GM21528 (cell line): ENCODE measurements around the gene PSPC1.

ENCODE experiments used
- ATAC-seq: cut with Tn5 transposase; IDR thresholded peaks from one replicate; pipeline ENCODE4 v1.9.1; 2021; ENCODE audit warnings: mild to moderate bottlenecking, moderate library complexity; ENCODE audit not compliant: unreplicated experiment, low FRiP score

Gene PSPC1

DNA sequence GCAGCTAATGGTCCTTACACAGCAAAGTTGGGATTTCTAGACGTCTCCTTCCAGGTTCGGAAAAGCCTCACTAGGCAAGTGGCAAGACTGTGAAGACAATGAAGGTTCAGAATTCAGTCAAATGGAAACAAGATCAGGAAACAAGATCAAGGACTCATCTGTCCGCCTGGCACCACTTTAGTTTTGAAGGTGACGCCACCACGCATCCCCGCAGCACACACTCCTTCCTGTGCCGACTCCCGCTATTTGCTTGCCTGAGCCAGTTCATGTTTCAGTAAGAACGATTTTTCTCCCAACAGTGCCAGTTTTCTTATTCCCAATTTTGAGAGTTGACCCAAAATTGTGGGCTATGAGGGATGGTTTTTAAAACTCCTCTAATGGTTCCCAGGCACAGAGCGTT is 107.8 kb downstream of the PSPC1 start:
- no peak for ATAC-seq

DNA sequence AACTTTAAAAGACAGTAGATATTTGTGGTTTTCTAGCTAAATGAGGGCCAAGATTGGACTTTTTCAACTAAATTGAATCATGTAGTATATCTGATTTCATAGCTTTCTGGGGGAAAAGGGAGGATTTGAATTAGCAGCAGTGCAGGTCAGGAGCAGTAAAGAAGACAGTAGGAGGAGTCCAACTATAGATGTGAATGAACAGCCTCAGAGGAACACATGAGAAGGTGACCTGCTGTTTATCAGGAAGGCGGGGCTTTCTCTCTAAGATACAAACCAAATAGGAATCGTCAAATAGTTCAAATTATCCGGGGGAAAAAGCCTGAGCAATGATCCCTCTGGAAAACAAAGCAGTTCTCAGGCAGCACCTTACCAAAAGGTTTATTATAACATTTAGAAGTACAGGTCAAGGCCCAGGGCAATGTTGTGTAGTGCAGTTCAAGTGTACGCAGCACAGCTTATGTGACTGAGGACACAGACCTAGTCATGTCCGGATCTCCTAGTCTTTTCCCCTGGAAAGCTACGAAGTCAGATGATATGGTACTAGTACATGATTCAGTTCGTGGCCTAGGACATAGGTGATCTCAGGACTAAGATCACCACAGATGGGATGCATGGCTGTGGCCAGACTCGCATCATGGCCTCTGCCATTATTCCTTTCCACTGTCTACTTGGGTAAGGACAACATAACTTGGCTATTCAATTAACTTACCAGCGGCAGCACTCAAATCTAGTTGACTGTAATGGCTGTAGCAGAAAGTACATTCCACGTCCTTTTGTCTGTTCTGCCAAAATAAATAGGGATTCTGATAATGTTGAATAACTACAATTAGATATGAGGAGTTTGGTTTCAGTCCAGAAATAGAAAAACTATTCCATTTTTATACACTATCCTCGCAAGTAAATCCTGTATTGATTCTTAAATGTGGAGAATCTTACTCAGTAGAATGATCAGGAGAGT is 109.0 kb downstream of the PSPC1 start:
- ATAC-seq: no peak

DNA sequence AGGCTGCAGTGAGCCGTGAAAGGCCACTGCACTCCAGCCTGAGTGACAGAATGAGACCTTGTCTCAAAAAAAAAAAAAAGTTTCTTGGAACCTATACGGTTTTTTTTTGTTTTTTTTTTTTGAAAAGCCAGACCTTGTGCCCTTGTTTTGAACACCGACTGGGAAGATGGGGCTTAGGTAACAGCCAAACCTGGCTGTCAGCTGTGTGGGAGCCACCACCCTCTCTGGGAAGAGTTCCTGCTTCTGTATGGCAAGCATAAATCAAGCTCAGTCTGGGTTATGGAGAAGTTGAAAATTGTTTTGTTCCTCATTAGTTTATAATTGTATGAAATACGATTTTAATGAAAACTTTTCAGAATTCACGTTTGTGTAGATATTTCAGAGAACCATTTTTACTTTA is 109.8 kb downstream of the PSPC1 start:
- ATAC-seq: no peak

DNA sequence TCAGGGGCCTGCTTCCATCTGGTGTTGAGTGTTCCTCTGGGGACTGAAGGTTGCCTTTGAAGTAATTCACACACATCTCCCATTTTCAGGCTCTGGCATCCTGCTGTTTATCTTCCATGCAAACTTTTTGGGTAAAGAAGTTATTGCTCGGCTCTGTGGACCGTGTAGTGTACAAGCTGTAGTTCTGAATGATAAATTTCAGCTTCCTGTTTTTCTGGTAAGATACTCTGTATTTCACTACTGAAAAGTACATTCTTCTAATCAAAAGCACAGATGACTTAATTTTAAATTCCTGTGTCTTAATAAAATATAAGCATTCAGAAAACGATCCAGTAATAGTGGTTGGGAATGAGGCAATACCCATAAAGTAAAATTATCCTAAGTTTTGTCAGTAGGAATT is 112.6 kb downstream of the PSPC1 start:
- ATAC-seq: no peak

DNA sequence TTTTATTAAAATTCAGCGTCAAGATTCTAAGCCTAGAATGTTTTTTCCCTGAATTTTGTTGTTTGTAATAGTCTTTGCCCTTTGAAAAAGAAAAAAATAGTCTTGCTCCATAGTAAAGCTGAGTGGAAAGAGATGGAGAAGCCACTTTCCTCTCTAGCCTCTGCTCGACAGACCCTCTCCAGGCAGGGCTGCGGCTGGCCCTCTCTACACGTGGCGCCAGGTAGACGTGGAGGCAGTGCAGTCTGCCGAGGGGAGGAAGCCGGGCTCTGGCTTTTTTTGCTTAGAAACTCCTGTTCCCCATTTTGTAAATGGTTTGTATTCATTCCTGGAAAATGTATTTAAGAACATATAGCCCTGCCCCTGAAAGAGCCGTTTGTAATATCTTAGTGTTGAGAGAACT is 114.0 kb downstream of the PSPC1 start:
- no peak for ATAC-seq

DNA sequence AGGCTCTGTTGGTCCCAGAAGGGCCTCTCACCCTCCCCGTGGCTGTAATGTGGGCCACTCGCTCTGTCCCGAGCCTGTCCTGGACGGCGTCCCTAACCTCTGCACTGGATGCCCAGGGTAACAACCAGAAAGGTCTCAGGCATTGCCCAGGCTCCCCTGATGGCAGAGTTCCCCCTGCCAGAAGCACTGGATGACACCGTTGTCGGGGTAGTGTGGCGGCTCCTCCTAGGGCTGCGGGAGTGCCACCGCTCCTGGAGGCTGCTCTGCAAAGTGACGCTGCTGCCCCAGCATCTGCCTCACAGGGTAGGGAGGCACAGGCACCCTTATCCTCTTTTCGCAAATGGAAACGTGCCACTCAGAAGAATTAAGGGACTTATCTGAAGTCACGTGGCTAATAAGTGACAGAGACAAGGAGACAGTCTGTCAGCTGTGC is 117.3 kb downstream of the PSPC1 start:
- no peak for ATAC-seq

DNA sequence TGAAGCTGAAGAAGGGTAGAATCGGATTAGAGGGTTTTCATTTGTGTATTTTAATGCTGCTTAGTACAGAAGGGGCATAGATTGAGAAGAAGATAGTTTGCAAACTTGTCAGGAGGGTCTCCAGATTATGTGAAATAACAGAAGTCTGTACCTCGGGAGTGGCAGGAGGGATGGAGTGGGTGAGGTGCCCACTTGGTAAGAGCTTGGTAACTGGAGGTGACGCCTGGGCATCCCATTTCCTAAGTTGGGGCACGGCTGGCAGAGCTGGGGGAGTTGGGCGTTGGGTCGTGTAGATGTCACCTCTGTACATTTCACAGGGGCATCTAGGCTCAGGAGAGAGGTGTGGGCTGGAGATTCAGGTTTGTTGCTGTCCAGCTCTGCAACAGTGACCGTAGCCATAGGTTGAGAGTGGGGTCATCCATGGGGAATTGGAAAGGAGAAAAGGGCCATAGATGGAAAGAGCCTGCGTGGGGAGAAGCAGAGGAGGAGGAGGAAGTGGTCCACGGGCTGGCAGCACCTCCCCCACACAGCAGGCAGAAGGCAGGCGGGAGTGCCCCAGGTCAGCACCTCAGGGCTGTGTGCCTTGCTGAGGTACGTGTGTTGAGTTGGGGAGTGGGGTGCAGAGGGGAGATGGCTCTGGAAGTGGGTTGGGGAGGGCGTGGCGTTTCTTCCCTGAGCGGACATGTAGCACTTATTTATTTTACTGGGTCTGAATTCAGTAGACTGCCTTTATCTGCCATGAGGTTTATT is 118.1 kb downstream of the PSPC1 start:
- ATAC-seq: no peak

DNA sequence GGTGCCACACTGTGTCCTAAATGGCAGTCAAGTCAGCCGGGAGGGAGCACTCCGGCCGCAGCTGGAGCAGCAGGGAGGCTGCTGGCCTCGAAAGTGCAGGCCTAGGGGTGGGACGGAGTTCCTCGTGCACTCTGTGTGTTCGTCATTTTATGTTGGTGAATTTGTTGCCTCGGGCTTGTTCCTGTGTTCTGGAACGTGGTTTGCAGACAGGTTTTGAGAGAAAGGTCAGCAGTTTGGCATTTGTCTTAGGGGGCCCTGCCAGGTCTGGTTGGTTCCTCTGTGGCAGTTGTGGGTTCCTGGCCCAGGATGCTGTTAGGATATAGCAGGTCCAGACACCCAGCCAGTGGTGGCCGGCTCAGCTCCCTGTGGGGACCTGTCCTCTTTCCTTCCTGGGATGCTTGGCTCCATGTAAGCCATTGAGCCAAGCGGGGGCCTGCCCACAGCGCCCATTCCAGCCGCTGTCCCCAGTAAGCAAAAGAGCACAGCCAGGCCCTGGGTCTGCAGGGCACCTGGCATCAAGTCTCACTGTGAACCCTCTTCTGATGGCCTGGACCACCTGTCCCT is 119.2 kb downstream of the PSPC1 start:
- no peak for ATAC-seq

DNA sequence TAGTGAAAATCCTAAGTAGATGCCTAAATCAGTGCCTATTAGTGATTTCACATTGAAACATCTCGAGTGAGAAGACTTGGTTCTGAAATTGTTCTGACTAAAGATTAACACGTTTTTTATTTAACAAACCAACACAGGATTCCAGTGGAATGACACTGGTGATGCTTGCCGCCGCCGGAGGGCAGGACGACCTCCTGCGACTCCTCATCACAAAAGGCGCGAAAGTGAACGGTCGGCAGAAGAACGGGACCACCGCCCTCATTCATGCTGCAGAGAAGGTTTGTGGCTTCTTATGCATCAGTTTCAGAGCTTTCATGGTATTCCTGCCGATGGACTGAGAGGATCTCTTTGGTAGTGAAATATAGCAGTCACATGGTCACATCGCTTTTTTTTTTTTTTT is 121.2 kb downstream of the PSPC1 start:
- ATAC-seq: no peak

DNA sequence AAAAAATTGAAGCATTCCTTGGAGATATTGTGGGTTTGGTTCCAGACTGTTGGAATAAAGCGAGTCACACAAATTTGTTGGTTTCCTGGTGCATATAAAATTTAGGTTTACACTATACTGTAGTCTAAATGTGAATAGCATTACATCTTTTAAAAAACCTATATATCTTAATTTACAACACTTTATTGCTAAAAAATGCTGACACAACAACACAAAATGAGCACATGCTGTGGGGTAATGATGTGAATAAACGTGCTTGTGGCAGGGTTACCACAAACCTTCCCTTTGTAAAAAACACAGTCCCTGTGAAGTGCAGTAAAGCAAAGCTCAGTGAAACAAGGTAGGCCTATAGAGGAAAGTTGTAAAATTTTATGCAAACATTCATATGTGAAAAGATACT is 121.6 kb downstream of the PSPC1 start:
- ATAC-seq: no peak

DNA sequence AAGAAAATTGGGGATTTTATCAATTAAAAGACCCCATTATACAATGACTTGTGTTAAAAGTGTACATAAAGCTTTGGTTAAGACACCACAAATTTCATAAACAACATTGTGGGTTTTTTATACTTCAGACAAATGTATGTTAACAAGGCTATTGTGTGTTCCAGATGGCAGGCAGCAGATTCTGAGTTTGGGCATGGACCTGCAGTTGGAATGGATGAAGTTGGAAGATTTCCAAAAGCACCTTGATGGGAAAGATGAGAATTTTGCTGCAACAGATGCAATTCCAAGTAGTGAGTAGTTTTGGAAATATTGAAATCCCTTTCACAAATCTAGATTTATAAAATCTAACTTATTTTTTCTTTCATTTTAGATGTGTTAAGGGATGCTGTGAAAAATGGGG is 123.9 kb downstream of the PSPC1 start:
- no peak for ATAC-seq

DNA sequence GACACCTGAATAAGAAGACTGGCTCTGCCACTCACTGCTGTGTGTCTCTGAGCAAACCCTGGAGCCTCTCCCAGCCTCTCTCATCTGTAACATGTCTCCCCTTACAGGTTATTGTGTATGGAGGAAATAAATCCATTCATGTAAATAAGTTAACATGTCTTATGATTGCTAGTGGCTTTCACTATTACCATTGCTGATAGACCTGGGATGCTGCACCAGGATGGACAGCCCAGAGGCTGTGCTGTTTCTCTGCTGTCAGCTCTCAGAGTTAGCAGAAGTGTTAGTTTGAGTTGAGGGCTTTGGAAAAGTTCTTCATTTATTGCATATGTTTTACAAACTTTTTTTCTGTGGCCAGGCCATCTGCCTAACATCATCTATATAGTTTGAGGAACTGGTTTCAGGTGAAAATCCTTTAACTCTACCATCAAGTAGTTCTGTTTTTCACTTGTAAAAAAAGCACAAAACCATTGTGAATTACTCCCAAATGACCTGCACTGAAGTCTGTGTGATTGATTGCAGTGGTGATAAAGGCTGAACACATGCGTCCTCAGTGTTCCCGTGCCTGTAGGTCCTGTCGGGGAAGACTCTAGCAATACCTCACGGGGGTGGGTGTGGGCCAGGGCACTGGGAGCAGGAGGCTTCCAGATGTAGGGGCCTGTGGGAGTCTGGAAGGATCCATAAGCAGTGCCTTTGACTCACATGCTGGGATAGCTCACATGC is 124.7 kb downstream of the PSPC1 start:
- ATAC-seq: no peak
